Smooth muscle cell (in vitro differentiated cells): Measurements from ENCODE around the gene PRIMPOL. TPM values are rescaled to one million over a fixed set of nuclear protein-coding genes. Genes with fewer than 3 reads are reported as not detected.

Experiments used
- DNase-seq: peaks from one replicate; lab custom pipeline; 2025; ENCODE audit not compliant: unreplicated experiment; lab: John Stamatoyannopoulos, UW
- H2AFZ ChIP-seq: fragments of 200-600 bp; sonication (generic); 2 replicates; pipeline ENCODE4 v1.6.0; 2016; ENCODE audit warnings: antibody characterized with exemption, low read depth, mild to moderate bottlenecking
- H3F3A ChIP-seq: fragments of 200-600 bp; sonication (generic); 2 replicates; pipeline ENCODE4 v1.6.0; 2017; ENCODE audit warnings: antibody characterized with exemption, low read depth
- H3K27ac ChIP-seq: fragments of 200-600 bp; sonication (generic); 2 replicates; pipeline ENCODE4 v1.5.1; 2016; ENCODE audit warnings: low read depth, mild to moderate bottlenecking
- H3K27me3 ChIP-seq: fragments of 200-600 bp; sonication (generic); 2 replicates; pipeline ENCODE4 v1.6.1; 2016; ENCODE audit warnings: low read depth, mild to moderate bottlenecking
- H3K36me3 ChIP-seq: fragments of 200-600 bp; sonication (generic); 2 replicates; pipeline ENCODE4 v1.5.1; 2016; ENCODE audit warnings: low read depth
- H3K4me1 ChIP-seq: fragments of 200-600 bp; sonication (generic); 2 replicates; pipeline ENCODE4 v1.5.1; 2016; ENCODE audit warnings: low read depth
- H3K4me2 ChIP-seq: fragments of 200-600 bp; sonication (generic); 2 replicates; pipeline ENCODE4 v1.6.0; 2016; ENCODE audit warnings: mild to moderate bottlenecking
- H3K4me3 ChIP-seq: fragments of 200-600 bp; sonication (generic); 2 replicates; pipeline ENCODE4 v1.5.1; 2016; ENCODE audit warnings: mild to moderate bottlenecking
- H3K79me2 ChIP-seq: fragments of 200-600 bp; sonication (generic); 2 replicates; pipeline ENCODE4 v1.6.0; 2016; ENCODE audit warnings: low read depth, mild to moderate bottlenecking
- H3K9ac ChIP-seq: fragments of 200-600 bp; sonication (generic); 2 replicates; pipeline ENCODE4 v1.6.0; 2016; ENCODE audit warnings: low read depth
- H3K9me3 ChIP-seq: fragments of 200-600 bp; sonication (generic); replicated peaks from 2 replicates; pipeline ENCODE4 v1.5.1; 2016; ENCODE audit warnings: low read depth
- H4K20me1 ChIP-seq: fragments of 200-600 bp; sonication (generic); 2 replicates; pipeline ENCODE4 v1.6.0; 2016; ENCODE audit warnings: low read depth
- CTCF ChIP-seq: fragments of 200-600 bp; sonication (generic); IDR thresholded peaks from 2 replicates; pipeline ENCODE4 v1.5.1; 2017; ENCODE audit warnings: borderline replicate concordance, mild to moderate bottlenecking, antibody characterized with exemption; ENCODE audit not compliant: insufficient read depth, poor library complexity, severe bottlenecking
- whole genome bisulfite sequencing: methylation state at CpG from one replicate; pipeline ENCODE4 v1.1.7; 2016; ENCODE audit warnings: low lambda C conversion rate; 5-methylcytosine and 5-hydroxymethylcytosine counted together
- polyA plus RNA-seq: library from polyadenylated mRNA; unstranded; fragments of >200 nt; fragmentation: Nextera tagmentation; extraction: Ambion mirVana; gene quantifications from 2 replicates; pipeline ENCODE4 v1.2.1, GENCODE V29; 2016
- total RNA-seq: library from RNA; depleted of rRNA; stranded (reverse); fragments of >200 nt; gene quantifications from 2 replicates; pipeline ENCODE4 v1.2.3, GENCODE V29; 2014

The PRIMPOL gene
- total and polyA plus RNA-seq, 2 experiments from 2014 or later, result 7.5 to 15.4 TPM

- Histone ChIP-seq H3K4me2 (no peak overlapping the region), H2AFZ (no peak overlapping the region), H3K79me2 (no peaks in the 10 kb centered on the region), H3K27ac (no peak overlapping the region), H3K36me3 (no peaks in the 10 kb centered on the region), H3K4me1 (no peaks in the 10 kb centered on the region), H3K9me3 (no peaks in the 10 kb centered on the region), H3F3A (no peaks in the 10 kb centered on the region), H3K9ac (no peak overlapping the region), H3K4me3 (no peak overlapping the region), H4K20me1 (no peaks in the 10 kb centered on the region), H3K27me3 (no peaks in the 10 kb centered on the region)
- WGBS, result 96% methylated on average over 9 of the region's 9 CpGs
- no peak for TF ChIP-seq CTCF
- DNase-seq, result no peak
Observed at GRCh38 chr4:184680698-184681097, 31.2 kb downstream of the PRIMPOL start.

GRCh38 chr4:184681916-184682315, 32.4 kb downstream of the PRIMPOL start:
- Histone ChIP-seq H3K9ac (no peak overlapping the region), H3F3A (no peaks in the 10 kb centered on the region), H3K27ac (no peak overlapping the region), H4K20me1 (no peaks in the 10 kb centered on the region), H3K9me3 (no peaks in the 10 kb centered on the region), H3K4me2 (no peak overlapping the region), H3K79me2 (no peaks in the 10 kb centered on the region), H3K4me3 (no peak overlapping the region), H3K27me3 (no peaks in the 10 kb centered on the region), H3K36me3 (no peaks in the 10 kb centered on the region), H3K4me1 (no peaks in the 10 kb centered on the region), H2AFZ (no peak overlapping the region)
- TF ChIP-seq CTCF, result no peak
- WGBS, result 100% methylated on average over 1 of the region's 1 CpG
- DNase-seq, result no peak

- no peaks in the 10 kb centered on the region for H3K27me3 ChIP-seq
- no peak overlapping the region for H3K4me2 ChIP-seq
- DNase-seq, result no peak
- no peak for TF ChIP-seq CTCF
- H4K20me1 ChIP-seq, result no peaks in the 10 kb centered on the region
- H3K79me2 ChIP-seq, result no peaks in the 10 kb centered on the region
- H3K9ac ChIP-seq, result no peak overlapping the region
- H3K9me3 ChIP-seq, result no peaks in the 10 kb centered on the region
- H3K4me3 ChIP-seq, result no peak overlapping the region
- WGBS, result 63% methylated on average over 5 of the region's 5 CpGs
- no peaks in the 10 kb centered on the region for H3K4me1 ChIP-seq
- no peaks in the 10 kb centered on the region for H3K36me3 ChIP-seq
- no peak overlapping the region for H3K27ac ChIP-seq
- no peak overlapping the region for H2AFZ ChIP-seq
- H3F3A ChIP-seq, result no peaks in the 10 kb centered on the region
Observed at GRCh38 chr4:184684491-184685189, 35.1 kb downstream of the PRIMPOL start.

- no peaks in the 10 kb centered on the region for H4K20me1 ChIP-seq
- no peaks in the 10 kb centered on the region for H3K79me2 ChIP-seq
- no peaks in the 10 kb centered on the region for H3K36me3 ChIP-seq
- no peak for DNase-seq
- H3F3A ChIP-seq, result no peaks in the 10 kb centered on the region
- no peaks in the 10 kb centered on the region for H3K4me1 ChIP-seq
- H3K9me3 ChIP-seq, result no peaks in the 10 kb centered on the region
- no peak overlapping the region for H2AFZ ChIP-seq
- no peak for TF ChIP-seq CTCF
- no peak overlapping the region for H3K4me2 ChIP-seq
- peak overlapping the region; percentile 56 for H3K27ac ChIP-seq
- 60% methylated on average over 3 of the region's 3 CpGs for WGBS
- H3K27me3 ChIP-seq, result no peaks in the 10 kb centered on the region
- H3K9ac ChIP-seq, result no peak overlapping the region
- no peak overlapping the region for H3K4me3 ChIP-seq
Observed at GRCh38 chr4:184688005-184688404, 38.5 kb downstream of the PRIMPOL start.
